ENCODE data around the gene LAMA3. TPM values are rescaled to one million over a fixed set of nuclear protein-coding genes. Genes with fewer than 3 reads are reported as not detected.

LAMA3 gene
- total RNA-seq, 1 donor from 2014 or later, result 106 TPM

- no peak overlapping the region for H3K4me3 ChIP-seq
- peaks cover 25% of the 10 kb centered on the region for H3K4me1 ChIP-seq
- H3K27me3 ChIP-seq, result no peaks in the 10 kb centered on the region
- intact Hi-C loops (cut with DNase I), result no loop called here
- no peaks in the 10 kb centered on the region for H3K9me3 ChIP-seq
- DNase-seq (ENCODE audit: extremely low spot score in 2 of 2), result peak in 1 of 2 donors; percentile 56
- H3K36me3 ChIP-seq, result peaks cover 0 to 5% of the 10 kb centered on the region in 2 donors
- TF ChIP-seq CTCF (IDR thresholded peaks at IDR 0.05) (no peak), POLR2A (IDR thresholded peaks at IDR 0.05) (no peak), POLR2AphosphoS5 (IDR thresholded peaks at IDR 0.05; ENCODE audit: insufficient read depth in 1 of 2, low read depth in 1 of 2) (no peak)
- H3K27ac ChIP-seq, result peak overlapping the region; percentile 37
Observed at GRCh38 chr18:23887035-23887434, 197.8 kb downstream of the LAMA3 start.

GRCh38 chr18:23887493-23887892 lies 198.2 kb downstream of the LAMA3 start:
- H3K27ac ChIP-seq, result no peak overlapping the region
- H3K4me1 ChIP-seq, result peaks cover 25% of the 10 kb centered on the region
- H3K27me3 ChIP-seq, result no peaks in the 10 kb centered on the region
- DNase-seq (ENCODE audit: extremely low spot score in 2 of 2), result peak in 1 of 2 donors; percentile 49
- H3K9me3 ChIP-seq, result no peaks in the 10 kb centered on the region
- H3K36me3 ChIP-seq, result peaks cover 0 to 4% of the 10 kb centered on the region in 2 donors
- intact Hi-C loops (cut with DNase I), result no loop called here
- TF ChIP-seq POLR2A (IDR thresholded peaks at IDR 0.05), result no peak
- no peak overlapping the region for H3K4me3 ChIP-seq

GRCh38 chr18:23888881-23889280 lies 199.6 kb downstream of the LAMA3 start:
- intact Hi-C loops (cut with DNase I), result no loop called here
- TF ChIP-seq POLR2AphosphoS5 (IDR thresholded peaks at IDR 0.05; ENCODE audit: insufficient read depth in 1 of 2, low read depth in 1 of 2) (no peak), CTCF (IDR thresholded peaks at IDR 0.05) (no peak), POLR2A (IDR thresholded peaks at IDR 0.05) (no peak)
- Histone ChIP-seq H3K4me3 (no peak overlapping the region), H3K9me3 (no peaks in the 10 kb centered on the region), H3K36me3 (peaks cover 0 to 10% of the 10 kb centered on the region in 2 donors), H3K4me1 (peaks cover 13% of the 10 kb centered on the region), H3K27ac (no peak overlapping the region), H3K27me3 (no peaks in the 10 kb centered on the region)
- DNase-seq (ENCODE audit: extremely low spot score in 2 of 2), result peak in 1 of 2 donors; percentile 29

- Histone ChIP-seq H3K27ac (no peak overlapping the region), H3K4me1 (peaks cover 3% of the 10 kb centered on the region), H3K36me3 (peaks cover 0 to 10% of the 10 kb centered on the region in 2 donors), H3K4me3 (no peak overlapping the region), H3K9me3 (no peaks in the 10 kb centered on the region), H3K27me3 (no peaks in the 10 kb centered on the region)
- intact Hi-C loops (cut with DNase I), result no loop called here
- no peak for TF ChIP-seq CTCF (IDR thresholded peaks at IDR 0.05)
- TF ChIP-seq POLR2A (IDR thresholded peaks at IDR 0.05), result no peak
- TF ChIP-seq POLR2AphosphoS5 (IDR thresholded peaks at IDR 0.05; ENCODE audit: insufficient read depth in 1 of 2, low read depth in 1 of 2), result no peak
- DNase-seq (ENCODE audit: extremely low spot score in 2 of 2), result peak in 1 of 2 donors; percentile 70
Observed at GRCh38 chr18:23889907-23890306, 200.7 kb downstream of the LAMA3 start.

GRCh38 chr18:23890589-23890988 lies 201.3 kb downstream of the LAMA3 start:
- Histone ChIP-seq H3K36me3 (peaks cover 0 to 10% of the 10 kb centered on the region in 2 donors), H3K9me3 (no peaks in the 10 kb centered on the region), H3K4me1 (no peaks in the 10 kb centered on the region), H3K27me3 (no peaks in the 10 kb centered on the region), H3K4me3 (no peak overlapping the region), H3K27ac (peak overlapping the region; percentile 25)
- TF ChIP-seq POLR2A (IDR thresholded peaks at IDR 0.05), result no peak
- no peak for TF ChIP-seq CTCF (IDR thresholded peaks at IDR 0.05)
- TF ChIP-seq POLR2AphosphoS5 (IDR thresholded peaks at IDR 0.05; ENCODE audit: insufficient read depth in 1 of 2, low read depth in 1 of 2), result no peak
- DNase-seq (ENCODE audit: extremely low spot score in 2 of 2), result no peak
- intact Hi-C loops (cut with DNase I), result no loop called here
